ENCODE data around the gene SCYL3.

DNA sequence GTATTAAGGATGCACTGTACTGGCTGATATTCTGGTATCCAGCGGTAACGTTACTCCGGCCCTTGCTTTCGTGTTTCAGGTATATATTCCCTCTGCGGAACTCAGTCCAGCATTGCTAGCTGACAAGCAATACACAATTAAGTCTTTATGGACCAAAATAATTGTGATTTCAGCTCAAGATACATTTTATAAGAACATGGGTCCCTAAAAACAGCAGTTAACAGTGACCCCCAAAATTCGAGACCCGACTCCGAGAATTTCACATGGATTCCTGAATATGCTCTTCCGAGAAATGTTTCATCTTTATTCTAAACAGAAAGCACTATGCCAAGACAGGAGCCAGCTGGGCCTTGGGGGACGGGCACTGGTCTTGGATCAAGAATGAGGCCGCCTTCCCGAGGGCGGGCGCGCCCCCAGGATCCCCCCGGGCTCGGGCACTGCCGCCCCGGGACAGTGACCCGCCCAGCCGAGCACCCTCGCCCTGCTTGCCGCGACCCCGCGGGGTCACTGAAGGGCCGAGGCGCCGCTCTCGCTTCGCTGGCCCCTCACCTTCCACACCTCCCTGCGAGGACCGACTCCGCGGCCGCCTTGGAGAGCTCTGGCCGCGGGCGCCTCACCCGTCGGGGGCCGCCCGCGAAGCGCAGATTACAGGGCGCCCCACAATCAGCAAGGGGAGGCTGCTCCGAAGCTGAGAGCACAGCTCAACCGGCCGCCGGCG lies 610 bp downstream of the SCYL3 start:
- TF ChIP-seq POLR2A (IDR thresholded peaks at IDR 0.05): no peak
- TF ChIP-seq, protein P1, sequence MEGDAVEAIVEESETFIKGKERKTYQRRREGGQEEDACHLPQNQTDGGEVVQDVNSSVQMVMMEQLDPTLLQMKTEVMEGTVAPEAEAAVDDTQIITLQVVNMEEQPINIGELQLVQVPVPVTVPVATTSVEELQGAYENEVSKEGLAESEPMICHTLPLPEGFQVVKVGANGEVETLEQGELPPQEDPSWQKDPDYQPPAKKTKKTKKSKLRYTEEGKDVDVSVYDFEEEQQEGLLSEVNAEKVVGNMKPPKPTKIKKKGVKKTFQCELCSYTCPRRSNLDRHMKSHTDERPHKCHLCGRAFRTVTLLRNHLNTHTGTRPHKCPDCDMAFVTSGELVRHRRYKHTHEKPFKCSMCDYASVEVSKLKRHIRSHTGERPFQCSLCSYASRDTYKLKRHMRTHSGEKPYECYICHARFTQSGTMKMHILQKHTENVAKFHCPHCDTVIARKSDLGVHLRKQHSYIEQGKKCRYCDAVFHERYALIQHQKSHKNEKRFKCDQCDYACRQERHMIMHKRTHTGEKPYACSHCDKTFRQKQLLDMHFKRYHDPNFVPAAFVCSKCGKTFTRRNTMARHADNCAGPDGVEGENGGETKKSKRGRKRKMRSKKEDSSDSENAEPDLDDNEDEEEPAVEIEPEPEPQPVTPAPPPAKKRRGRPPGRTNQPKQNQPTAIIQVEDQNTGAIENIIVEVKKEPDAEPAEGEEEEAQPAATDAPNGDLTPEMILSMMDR (IDR thresholded peaks at IDR 0.05): no peak

All from right lobe of liver (tissue), 4 donors.